Suprapubic skin (tissue), 3 donors: ENCODE data around the gene FOXK1.

Source experiments
- CTCF ChIP-seq, 2 donors: fragments of 200-600 bp in 1 of 2; fragments of 450-650 bp in 1 of 2; sonication (generic) in 1 of 2; IDR thresholded peaks; one replicate each; pipeline ENCODE4 v1.5.1; 2016 to 2019; ENCODE audit warnings: antibody characterized with exemption in 2 of 2, mild to moderate bottlenecking in 1 of 2, moderate library complexity in 1 of 2
- EP300 ChIP-seq: sonication (generic); formaldehyde crosslinking; IDR thresholded peaks from one replicate; pipeline ENCODE4 v1.6.1; 2017; ENCODE audit warnings: antibody characterized with exemption
- POLR2A ChIP-seq, 2 donors: fragments of 450-650 bp; IDR thresholded peaks; one replicate each; pipeline ENCODE4 v1.6.1; 2017; ENCODE audit warnings: antibody characterized with exemption in 2 of 2, mild to moderate bottlenecking in 2 of 2, moderate library complexity in 2 of 2

- TF ChIP-seq CTCF (IDR thresholded peaks at IDR 0.05), result no peak
- TF ChIP-seq POLR2A (IDR thresholded peaks at IDR 0.05), result no peak
- TF ChIP-seq EP300, result no peak
Observed at GRCh38 chr7:4724648-4725013, 42.5 kb downstream of the FOXK1 start.
